H1 (cell line): ENCODE measurements around the gene SLC3A2. TPM values are rescaled to one million over a fixed set of nuclear protein-coding genes. Genes with fewer than 3 reads are reported as not detected.
A peak's percentile ranks its signal among the peaks of the same experiment; 100 is the strongest.

Source experiments
- ATF3 ChIP-seq: IDR thresholded peaks from 2 replicates; pipeline ENCODE4 v1.6.1; 2011; ENCODE audit warnings: low read depth, mild to moderate bottlenecking, low read length; ENCODE audit not compliant: insufficient read depth
- BACH1 ChIP-seq: IDR thresholded peaks from 2 replicates; pipeline ENCODE4 v1.6.1; 2012; ENCODE audit warnings: low read length, improper control_type of control experiment
- CTBP2 ChIP-seq: IDR thresholded peaks from 2 replicates; pipeline ENCODE4 v1.7.0; 2011; ENCODE audit warnings: borderline replicate concordance, mild to moderate bottlenecking, moderate library complexity, mixed read lengths, low read length; ENCODE audit not compliant: insufficient read depth, insufficient read length
- HDAC6 ChIP-seq: IDR thresholded peaks from one replicate; pipeline ENCODE4 v1.7.1; 2012; ENCODE audit warnings: low read depth, mild to moderate bottlenecking, inconsistent platforms, low read length, moderate library complexity
- JUND ChIP-seq: IDR thresholded peaks from 2 replicates; pipeline ENCODE4 v1.6.1; 2011; ENCODE audit warnings: mild to moderate bottlenecking, improper control_type of control experiment, low read length
- KDM5A ChIP-seq: fragments of 200-600 bp; IDR thresholded peaks from 2 replicates; pipeline ENCODE4 v1.7.1; 2012; ENCODE audit warnings: mild to moderate bottlenecking, low read length, inconsistent platforms, mixed read lengths
- MAFK ChIP-seq: IDR thresholded peaks from 2 replicates; pipeline ENCODE4 v1.6.1; 2012; ENCODE audit warnings: low read depth, mild to moderate bottlenecking, improper control_type of control experiment, low read length
- NANOG ChIP-seq: IDR thresholded peaks from 2 replicates; pipeline ENCODE4 v1.6.1; 2011; ENCODE audit warnings: low read length, low read depth, mild to moderate bottlenecking, inconsistent platforms; ENCODE audit not compliant: insufficient read depth, poor library complexity, severe bottlenecking
- POLR2AphosphoS5 ChIP-seq: IDR thresholded peaks from 2 replicates; pipeline ENCODE4 v1.6.1; 2011; ENCODE audit warnings: low read depth, low read length
- RNF2 ChIP-seq: fragments of 200-900, 300-1000 bp; sonication (generic); IDR thresholded peaks from 2 replicates; pipeline ENCODE4 v1.7.1; 2016; ENCODE audit warnings: borderline replicate concordance, low read depth, mild to moderate bottlenecking, antibody characterized with exemption, low read length; ENCODE audit not compliant: poor library complexity, severe bottlenecking; ENCODE audit errors: missing control alignments
- SIN3A ChIP-seq, 2 experiments: IDR thresholded peaks in 1 of 2; conservative IDR thresholded peaks in 1 of 2; 2 replicates each; pipeline ENCODE4 v1.6.1; 2011 to 2012; ENCODE audit warnings: low read length in 2 of 2, improper control_type of control experiment in 1 of 2, low read depth in 1 of 2, mild to moderate bottlenecking in 1 of 2
- SIRT6 ChIP-seq: IDR thresholded peaks from one replicate; pipeline ENCODE4 v1.7.1; 2012; ENCODE audit warnings: low read length, inconsistent platforms
- SIX5 ChIP-seq: IDR thresholded peaks from 2 replicates; pipeline ENCODE4 v1.6.1; 2011; ENCODE audit warnings: mild to moderate bottlenecking, low read depth, low read length
- SP1 ChIP-seq: IDR thresholded peaks from 2 replicates; pipeline ENCODE4 v1.6.1; 2011; ENCODE audit warnings: low read depth, low read length
- SP4 ChIP-seq: IDR thresholded peaks from 2 replicates; pipeline ENCODE4 v1.6.1; 2012; ENCODE audit warnings: low read length, inconsistent platforms
- SRF ChIP-seq: IDR thresholded peaks from 2 replicates; pipeline ENCODE4 v1.6.1; 2011; ENCODE audit warnings: mild to moderate bottlenecking, low read depth, low read length, moderate library complexity
- TAF7 ChIP-seq: optimal IDR thresholded peaks from 2 replicates; pipeline ENCODE3; 2011; ENCODE audit warnings: low read depth, mild to moderate bottlenecking, inconsistent platforms, low read length, moderate library complexity, borderline replicate concordance
- TCF12 ChIP-seq: IDR thresholded peaks from 2 replicates; pipeline ENCODE4 v1.6.1; 2011; ENCODE audit warnings: low read depth, mild to moderate bottlenecking, low read length
- YY1 ChIP-seq: IDR thresholded peaks from 2 replicates; pipeline ENCODE4 v1.6.1; 2011; ENCODE audit warnings: low read depth, mild to moderate bottlenecking, low read length
- ZNF274 ChIP-seq: IDR thresholded peaks from 2 replicates; pipeline ENCODE4 v1.7.0; 2012; ENCODE audit warnings: low read length, borderline replicate concordance; ENCODE audit errors: extremely low read depth
- polyA plus RNA-seq, 7 experiments: library from polyadenylated mRNA; depleted of rRNA in 3 of 7; stranded (reverse) in 5 of 7; unstranded in 2 of 7; fragments of >200 nt in 5 of 7; fragments of 200-250 nt in 2 of 7; gene quantifications; 1 replicate in 5 of 7; 2 replicates in 1 of 7; 4 replicates in 1 of 7; pipeline versions ENCODE4 v1.2.1 to v1.2.3, GENCODE V29; 2011 to 2013; ENCODE audit warnings: missing spikeins in 2 of 7, mixed read lengths in 2 of 7
- total RNA-seq: library from RNA; stranded (reverse); fragmentation: NEBNext Ultra II Directional; extraction: Animal tissue kit (Norgen Biotek cat#: 25700); gene quantifications from 2 replicates; pipeline ENCODE4 v1.2.1, GENCODE V29; 2021
- TF ChIP-seq, protein P1 (sequence below): IDR thresholded peaks from 2 replicates; pipeline ENCODE4 v1.6.1; 2012; ENCODE audit warnings: inconsistent platforms
- TF ChIP-seq, protein P2 (sequence below): IDR thresholded peaks from 2 replicates; pipeline ENCODE4 v1.6.1; 2011; ENCODE audit warnings: low read length, improper control_type of control experiment

The SLC3A2 gene
- total and polyA plus RNA-seq, 2 of the 8 experiments (the other 6 are each of a cell fraction or from before 2014, with no cell fraction given): 410 to 435 TPM

DNA sequence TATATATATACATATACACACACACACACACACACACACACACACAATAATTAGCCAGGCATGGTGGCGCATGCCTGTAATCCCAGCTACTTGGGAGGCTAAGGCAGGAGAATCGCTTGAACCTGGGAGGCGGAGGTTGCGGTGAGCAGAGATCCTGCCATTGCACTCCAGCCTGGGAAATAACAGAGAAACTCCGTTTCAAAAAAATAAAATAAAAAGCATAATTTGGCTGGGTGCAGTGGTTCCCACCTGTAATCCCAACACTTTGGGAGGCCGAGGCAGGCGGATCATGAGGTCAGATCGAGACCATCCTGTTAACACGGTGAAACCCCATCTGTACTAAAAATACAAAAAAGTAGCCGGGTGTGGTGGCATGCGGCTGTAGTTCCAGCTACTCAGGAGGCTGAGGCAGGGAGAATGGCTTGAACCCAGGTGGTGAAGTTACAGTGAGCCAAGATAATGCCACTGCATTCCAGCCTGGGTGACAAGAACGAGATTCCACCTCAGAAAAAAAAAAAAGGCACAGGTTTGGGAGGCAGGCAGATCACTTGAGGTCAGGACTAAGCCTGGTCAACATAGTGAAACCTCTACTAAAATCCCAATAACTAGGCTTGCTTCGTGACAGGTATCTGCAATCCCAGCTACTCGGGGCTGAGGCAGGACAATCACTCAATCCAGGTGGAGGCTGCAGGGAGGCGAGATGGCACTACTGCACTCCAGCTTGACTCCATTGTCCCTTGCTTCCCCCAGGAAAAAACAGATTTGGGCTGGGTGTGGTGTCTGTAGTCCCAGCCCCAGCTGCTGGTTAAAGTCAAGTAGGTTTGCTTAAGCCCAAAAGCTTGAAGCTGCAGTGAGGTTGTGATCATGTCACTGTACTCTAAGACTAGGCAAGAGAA is 29.5 kb upstream of the SLC3A2 start (continued):
- TF ChIP-seq RNF2 (no peak), YY1 (peak; percentile 7; the same call in 1 of the 2 replicates), ATF3 (no peak), SIX5 (no peak), CTBP2 (no peak), BACH1 (no peak), TAF7 (peak; percentile 78), TCF12 (no peak), HDAC6 (no peak), ZNF274 (no peak), SP1 (no peak), SIRT6 (peak; percentile 99), NANOG (no peak), KDM5A (no peak), POLR2AphosphoS5 (peak; percentile 92), SIN3A (conservative IDR thresholded peaks at IDR 0.05 in 1 of 2, IDR thresholded peaks at IDR 0.05 in 1 of 2; ENCODE audit: low read depth in 1 of 2, low read length in 2 of 2) (peak in 1 of 2 experiments; percentile 24; a peak in 1 of 4 replicates), JUND (no peak), MAFK (no peak), SRF (no peak), SP4 (no peak; the same call in 1 of the 2 replicates)
- TF ChIP-seq, protein P1, sequence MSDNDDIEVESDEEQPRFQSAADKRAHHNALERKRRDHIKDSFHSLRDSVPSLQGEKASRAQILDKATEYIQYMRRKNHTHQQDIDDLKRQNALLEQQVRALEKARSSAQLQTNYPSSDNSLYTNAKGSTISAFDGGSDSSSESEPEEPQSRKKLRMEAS: no peak
- TF ChIP-seq, protein P2, sequence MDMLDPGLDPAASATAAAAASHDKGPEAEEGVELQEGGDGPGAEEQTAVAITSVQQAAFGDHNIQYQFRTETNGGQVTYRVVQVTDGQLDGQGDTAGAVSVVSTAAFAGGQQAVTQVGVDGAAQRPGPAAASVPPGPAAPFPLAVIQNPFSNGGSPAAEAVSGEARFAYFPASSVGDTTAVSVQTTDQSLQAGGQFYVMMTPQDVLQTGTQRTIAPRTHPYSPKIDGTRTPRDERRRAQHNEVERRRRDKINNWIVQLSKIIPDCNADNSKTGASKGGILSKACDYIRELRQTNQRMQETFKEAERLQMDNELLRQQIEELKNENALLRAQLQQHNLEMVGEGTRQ: peak; percentile 19; the same call in 1 of the 2 replicates
